NT2/D1 (cell line): ENCODE measurements around the gene PPT2.

ENCODE experiments used
- DNase-seq: peaks from one replicate; pipeline ENCODE4 v3.0.0-alpha.2; 2011; ENCODE audit warnings: low read depth, low spot score
- H3K27me3 ChIP-seq: 2 replicates; pipeline ENCODE4 v1.6.0; 2011; ENCODE audit warnings: mild to moderate bottlenecking; ENCODE audit not compliant: insufficient read length, insufficient read depth
- H3K36me3 ChIP-seq: 2 replicates; pipeline ENCODE4 v1.6.1; 2011; ENCODE audit warnings: mild to moderate bottlenecking, low read length, mixed read lengths; ENCODE audit not compliant: insufficient read depth, insufficient read length
- H3K4me1 ChIP-seq: 2 replicates; pipeline ENCODE4 v1.5.1; 2011; ENCODE audit not compliant: insufficient read depth, insufficient read length
- H3K4me3 ChIP-seq: 2 replicates; pipeline ENCODE4 v1.5.1; 2011; ENCODE audit warnings: low read depth; ENCODE audit not compliant: insufficient read length
- H3K9ac ChIP-seq: 2 replicates; pipeline ENCODE4 v1.6.0; 2011; ENCODE audit warnings: low read depth; ENCODE audit not compliant: insufficient read length
- H3K9me3 ChIP-seq: 2 replicates; pipeline ENCODE4 v1.5.1; 2011; ENCODE audit warnings: mild to moderate bottlenecking, low read length; ENCODE audit not compliant: insufficient read depth
- SUZ12 ChIP-seq: IDR thresholded peaks from 2 replicates; pipeline ENCODE4 v1.6.1; 2011; ENCODE audit not compliant: insufficient read length, insufficient read depth; ENCODE audit errors: extremely low read depth
- YY1 ChIP-seq: IDR thresholded peaks from 2 replicates; pipeline ENCODE4 v1.6.1; 2011; ENCODE audit not compliant: insufficient read length, insufficient read depth
- ZNF274 ChIP-seq: IDR thresholded peaks from 2 replicates; pipeline ENCODE4 v1.6.1; 2011; ENCODE audit warnings: mild to moderate bottlenecking, low read depth, low read length

The PPT2 gene

GRCh38 chr6:32117461-32117860, 36.5 kb upstream of the PPT2 start:
- Histone ChIP-seq H3K27me3 (no peaks in the 10 kb centered on the region), H3K9me3 (no peaks in the 10 kb centered on the region), H3K9ac (no peak overlapping the region), H3K4me3 (no peak overlapping the region), H3K36me3 (peaks cover 63% of the 10 kb centered on the region), H3K4me1 (peaks cover 3% of the 10 kb centered on the region)
- TF ChIP-seq SUZ12 (no peak), YY1 (no peak), ZNF274 (no peak)
- no peak for DNase-seq

- Histone ChIP-seq H3K4me1 (peaks cover 2% of the 10 kb centered on the region), H3K9ac (no peak overlapping the region), H3K4me3 (no peak overlapping the region), H3K9me3 (no peaks in the 10 kb centered on the region), H3K27me3 (no peaks in the 10 kb centered on the region), H3K36me3 (peaks cover 60% of the 10 kb centered on the region)
- TF ChIP-seq YY1 = no peak
- TF ChIP-seq SUZ12 = no peak
- TF ChIP-seq ZNF274 = no peak
- DNase-seq = peak; percentile 64
Observed at GRCh38 chr6:32118782-32119628, 34.9 kb upstream of the PPT2 start.

- Histone ChIP-seq H3K4me1 (no peaks in the 10 kb centered on the region), H3K9me3 (no peaks in the 10 kb centered on the region), H3K4me3 (no peak overlapping the region), H3K36me3 (peaks cover 65% of the 10 kb centered on the region), H3K9ac (no peak overlapping the region), H3K27me3 (no peaks in the 10 kb centered on the region)
- TF ChIP-seq YY1 (no peak), ZNF274 (no peak), SUZ12 (no peak)
- no peak for DNase-seq
Observed at GRCh38 chr6:32120573-32121059, 33.3 kb upstream of the PPT2 start.

- peaks cover 1% of the 10 kb centered on the region for H3K4me1 ChIP-seq
Observed at GRCh38 chr6:32123681-32124080, 30.3 kb upstream of the PPT2 start.

GRCh38 chr6:32126880-32127279, 27.1 kb upstream of the PPT2 start:
- H3K4me1 ChIP-seq = peaks cover 4% of the 10 kb centered on the region
- no peaks in the 10 kb centered on the region for H3K27me3 ChIP-seq
- no peaks in the 10 kb centered on the region for H3K9me3 ChIP-seq
- no peak for TF ChIP-seq YY1
- no peak for TF ChIP-seq ZNF274
- no peak for TF ChIP-seq SUZ12
- no peak for DNase-seq
- no peak overlapping the region for H3K4me3 ChIP-seq
- no peak overlapping the region for H3K9ac ChIP-seq
- peaks cover 34% of the 10 kb centered on the region for H3K36me3 ChIP-seq

More at GRCh38 chr6:32123681-32124080, 30.3 kb upstream of the PPT2 start:
- no peak for DNase-seq
- no peaks in the 10 kb centered on the region for H3K27me3 ChIP-seq
- H3K4me3 ChIP-seq = no peak overlapping the region
- peaks cover 46% of the 10 kb centered on the region for H3K36me3 ChIP-seq
- H3K9ac ChIP-seq = no peak overlapping the region
- H3K9me3 ChIP-seq = no peaks in the 10 kb centered on the region
- no peak for TF ChIP-seq ZNF274
- TF ChIP-seq YY1 = no peak
- TF ChIP-seq SUZ12 = no peak

- DNase-seq = no peak
- peak overlapping the region; percentile 97 for H3K4me3 ChIP-seq
- H3K4me1 ChIP-seq = peaks cover 4% of the 10 kb centered on the region
- no peaks in the 10 kb centered on the region for H3K9me3 ChIP-seq
- TF ChIP-seq ZNF274 = no peak
- no peak for TF ChIP-seq YY1
- TF ChIP-seq SUZ12 = no peak
- peaks cover 31% of the 10 kb centered on the region for H3K36me3 ChIP-seq
- H3K27me3 ChIP-seq = no peaks in the 10 kb centered on the region
- peak overlapping the region; percentile 94 for H3K9ac ChIP-seq
Observed at GRCh38 chr6:32127409-32127716, 26.6 kb upstream of the PPT2 start.

- H3K9ac ChIP-seq = peak within 1 kb of the TSS; percentile 94
- peak; percentile 62 for TF ChIP-seq YY1
- TF ChIP-seq SUZ12 = no peak
- no peak for TF ChIP-seq ZNF274
- H3K4me3 ChIP-seq = peak within 1 kb of the TSS; percentile 97
- peak; percentile 95 for DNase-seq
- H3K36me3 ChIP-seq = peaks cover 31% of the 10 kb centered on the region
- H3K27me3 ChIP-seq = no peaks in the 10 kb centered on the region
- H3K9me3 ChIP-seq = no peaks in the 10 kb centered on the region
- H3K4me1 ChIP-seq = peaks cover 4% of the 10 kb centered on the region
Observed at GRCh38 chr6:32127717-32128592, 26.0 kb upstream of the PPT2 start, which contains the start of gene ATF6B. Gene ATF6B (minus strand): TSS chr6:32128246. CDS start chr6:32128207, 39 bp downstream.
